IPS-20b (cell line): ENCODE results near the gene SLC35F5.
"Not testable (repeated sequence)": the region's sequence is repeated elsewhere in the genome, so short reads cannot be mapped to it uniquely, and the experiment has no call there.

Source experiments
- H3K27ac ChIP-seq: one replicate; pipeline ENCODE4 v1.5.1; 2013; ENCODE audit warnings: low read length
- H3K27me3 ChIP-seq: 2 replicates; pipeline ENCODE4 v1.6.1; 2013; ENCODE audit warnings: mild to moderate bottlenecking, low read length, inconsistent platforms; ENCODE audit not compliant: insufficient read depth
- H3K36me3 ChIP-seq: 2 replicates; pipeline ENCODE4 v1.6.1; 2013; ENCODE audit warnings: low read depth, mild to moderate bottlenecking, inconsistent platforms, low read length, moderate library complexity; ENCODE audit not compliant: insufficient read depth
- H3K4me1 ChIP-seq: 2 replicates; pipeline ENCODE4 v1.6.1; 2013; ENCODE audit warnings: mild to moderate bottlenecking, control low read depth, inconsistent platforms, low read length, moderate library complexity; ENCODE audit not compliant: insufficient read depth
- H3K4me3 ChIP-seq: 2 replicates; pipeline ENCODE4 v1.5.1; 2013; ENCODE audit warnings: mild to moderate bottlenecking, low read length, inconsistent platforms
- H3K9ac ChIP-seq: 2 replicates; pipeline ENCODE4 v1.6.1; 2013; ENCODE audit warnings: low read depth, mild to moderate bottlenecking, inconsistent platforms, low read length, moderate library complexity
- H3K9me3 ChIP-seq: 2 replicates; pipeline ENCODE4 v1.6.1; 2013; ENCODE audit warnings: mild to moderate bottlenecking, low read depth, low read length, inconsistent platforms; ENCODE audit not compliant: insufficient read depth

The SLC35F5 gene

GRCh38 chr2:113705982-113706523 lies 50.4 kb downstream of the SLC35F5 start:
- Histone ChIP-seq H3K27ac (no peak overlapping the region), H3K4me1 (peaks cover 9% of the 10 kb centered on the region; the same call in 1 of the 2 replicates), H3K9me3 (no peaks in the 10 kb centered on the region; the same call in 1 of the 2 replicates), H3K4me3 (no peak overlapping the region), H3K9ac (no peak overlapping the region), H3K27me3 (no peaks in the 10 kb centered on the region), H3K36me3 (no peaks in the 10 kb centered on the region)

DNA sequence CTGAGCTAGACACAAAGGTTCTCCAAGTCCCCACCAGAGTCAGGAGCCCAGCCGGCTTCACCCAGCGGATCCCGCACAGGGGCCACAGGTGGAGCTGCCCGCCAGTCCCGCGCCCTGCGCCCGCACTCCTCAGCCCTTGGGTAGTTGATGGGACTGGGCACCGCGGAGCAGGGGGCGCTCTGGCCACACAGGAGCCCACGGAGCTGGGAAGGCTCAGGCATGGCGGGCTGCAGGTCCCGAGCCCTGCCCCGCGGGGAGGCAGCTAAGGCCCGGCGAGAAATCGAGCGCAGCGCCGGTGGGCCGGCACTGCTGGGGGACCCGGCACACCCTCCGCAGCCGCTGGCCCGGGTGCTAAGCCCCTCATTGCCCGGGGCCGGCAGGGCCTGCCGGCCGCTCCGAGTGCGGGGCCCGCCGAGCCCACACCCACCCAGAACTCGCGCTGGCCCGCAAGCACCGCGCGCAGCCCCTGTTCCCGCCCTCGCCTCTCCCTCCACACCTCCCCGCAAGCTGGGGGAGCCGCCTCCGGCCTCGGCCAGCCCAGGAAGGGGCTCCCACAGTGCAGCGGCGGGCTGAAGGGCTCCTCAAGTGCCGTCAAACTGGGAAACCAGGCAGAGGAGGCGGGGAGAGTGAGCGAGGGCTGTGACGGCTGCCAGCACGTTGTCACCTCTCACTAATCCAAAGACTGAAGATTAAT lies 52.0 kb downstream of the SLC35F5 start:
- H3K4me3 ChIP-seq, H3K36me3 ChIP-seq, H3K27me3 ChIP-seq, H3K27ac ChIP-seq, H3K9me3 ChIP-seq, H3K9ac ChIP-seq, H3K4me1 ChIP-seq: not testable (repeated sequence)

DNA sequence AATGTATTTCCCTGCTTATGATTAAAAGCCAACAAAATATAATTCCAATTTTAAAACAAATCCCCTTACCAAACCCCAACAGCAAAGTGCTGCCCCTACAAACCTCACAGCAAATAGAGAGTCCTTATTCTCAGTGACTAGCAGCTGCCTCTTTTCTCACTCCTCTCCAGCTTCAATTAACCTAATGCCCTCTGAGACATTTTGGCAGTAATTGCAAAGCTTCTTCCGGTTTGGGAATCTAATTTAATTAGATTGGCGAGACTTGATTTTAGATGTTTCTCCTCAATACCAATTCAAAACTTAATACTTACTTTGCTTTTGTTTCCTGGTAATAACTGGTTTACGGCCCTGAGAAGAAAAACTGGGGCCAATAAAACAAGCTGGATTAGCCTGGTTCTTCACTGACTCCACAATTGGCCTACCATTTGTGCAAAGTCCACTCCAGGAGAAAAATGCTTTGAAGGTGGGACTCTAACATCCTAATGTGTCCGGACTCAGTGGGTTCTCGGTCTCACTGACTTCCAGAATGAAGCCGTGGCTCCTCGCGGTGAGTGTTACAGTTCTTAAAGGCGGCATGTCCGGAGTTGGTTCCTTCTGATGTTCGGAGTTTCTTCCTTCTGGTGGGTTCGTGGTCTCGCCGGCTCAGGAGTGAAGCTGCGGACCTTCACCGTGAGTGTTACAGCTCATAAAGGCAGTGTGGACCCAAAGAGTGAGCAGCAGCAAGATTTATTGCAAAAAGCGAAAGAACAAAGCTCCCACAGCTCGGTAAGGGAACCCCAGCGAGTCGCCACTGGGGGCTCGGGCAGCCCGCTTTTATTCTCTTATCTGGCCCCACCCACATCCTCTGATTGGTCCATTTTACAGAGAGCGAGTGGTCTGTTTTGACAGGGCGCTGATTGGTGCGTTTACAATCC lies 52.8 kb downstream of the SLC35F5 start:
- Histone ChIP-seq H3K27me3 (no peaks in the 10 kb centered on the region), H3K36me3 (no peaks in the 10 kb centered on the region), H3K4me3 (no peak overlapping the region), H3K9ac (no peak overlapping the region), H3K27ac (no peak overlapping the region), H3K9me3 (no peaks in the 10 kb centered on the region; the same call in 1 of the 2 replicates), H3K4me1 (peaks cover 4% of the 10 kb centered on the region; the same call in 1 of the 2 replicates)

GRCh38 chr2:113700186-113700841 lies 56.1 kb downstream of the SLC35F5 start:
- Histone ChIP-seq H3K27ac (no peak overlapping the region), H3K36me3 (no peaks in the 10 kb centered on the region), H3K9me3 (no peaks in the 10 kb centered on the region; the same call in 1 of the 2 replicates), H3K27me3 (no peaks in the 10 kb centered on the region), H3K4me3 (no peak overlapping the region), H3K9ac (no peak overlapping the region), H3K4me1 (no peaks in the 10 kb centered on the region)

DNA sequence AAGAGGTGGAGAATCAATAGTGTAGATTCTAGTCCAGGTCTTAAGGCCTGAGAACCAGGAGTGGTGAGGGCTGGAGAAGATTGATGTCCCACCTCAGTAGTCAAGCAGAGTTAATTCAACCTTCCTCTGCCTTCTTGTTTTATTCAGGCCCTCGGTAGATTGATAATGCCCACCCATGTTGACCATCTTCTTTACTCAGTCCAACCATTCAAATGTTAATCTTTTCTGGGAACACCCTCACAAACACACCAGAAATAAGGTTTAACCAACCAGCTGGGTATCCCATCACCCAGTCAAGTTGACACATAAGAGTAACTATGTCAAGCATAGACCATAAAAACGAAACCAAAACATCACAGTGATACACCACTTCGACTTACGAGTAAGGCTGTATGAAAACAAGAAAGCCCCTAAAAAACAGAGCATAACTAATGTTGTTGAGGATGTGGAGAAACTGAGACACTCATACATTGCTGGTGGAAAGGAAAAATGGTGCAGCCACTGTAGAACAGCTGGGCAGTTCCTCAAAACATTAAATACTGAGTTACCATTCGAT lies 57.5 kb downstream of the SLC35F5 start:
- H3K27me3 ChIP-seq, result no peaks in the 10 kb centered on the region
- H3K36me3 ChIP-seq, result no peaks in the 10 kb centered on the region
- no peak overlapping the region for H3K4me3 ChIP-seq
- no peak overlapping the region for H3K27ac ChIP-seq
- no peaks in the 10 kb centered on the region for H3K9me3 ChIP-seq
- H3K4me1 ChIP-seq, result no peaks in the 10 kb centered on the region
- H3K9ac ChIP-seq, result no peak overlapping the region

GRCh38 chr2:113698251-113698650 lies 58.2 kb downstream of the SLC35F5 start:
- not testable (repeated sequence) for H3K4me3 ChIP-seq, H3K36me3 ChIP-seq, H3K9ac ChIP-seq, H3K27ac ChIP-seq, H3K9me3 ChIP-seq, H3K27me3 ChIP-seq, H3K4me1 ChIP-seq

DNA sequence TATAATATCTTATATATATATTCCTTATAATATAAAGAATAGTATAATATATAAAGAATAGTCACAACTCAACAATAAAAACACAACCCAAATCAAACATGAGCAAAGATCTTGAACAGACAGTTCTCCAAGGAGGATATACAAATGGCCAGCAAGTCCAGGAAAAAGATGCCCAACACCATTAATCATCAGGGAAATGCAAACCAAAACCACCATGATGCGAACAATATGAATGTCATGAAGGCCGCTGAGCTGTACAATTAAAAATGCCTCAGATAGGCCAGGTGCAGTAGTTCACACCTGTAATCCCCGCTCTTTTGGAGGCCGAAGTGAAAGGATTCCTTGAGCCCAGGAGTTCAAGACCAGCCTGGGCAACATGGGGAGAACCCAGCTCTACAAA lies 58.9 kb downstream of the SLC35F5 start:
- no peaks in the 10 kb centered on the region for H3K4me1 ChIP-seq
- H3K27ac ChIP-seq, result no peak overlapping the region
- no peaks in the 10 kb centered on the region for H3K9me3 ChIP-seq
- no peaks in the 10 kb centered on the region for H3K36me3 ChIP-seq
- no peak overlapping the region for H3K4me3 ChIP-seq
- no peaks in the 10 kb centered on the region for H3K27me3 ChIP-seq
- no peak overlapping the region for H3K9ac ChIP-seq

- no peak overlapping the region for H3K9ac ChIP-seq
- no peak overlapping the region for H3K4me3 ChIP-seq
- no peaks in the 10 kb centered on the region for H3K27me3 ChIP-seq
- H3K4me1 ChIP-seq, result no peaks in the 10 kb centered on the region
- no peak overlapping the region for H3K27ac ChIP-seq
- no peaks in the 10 kb centered on the region for H3K9me3 ChIP-seq
- no peaks in the 10 kb centered on the region for H3K36me3 ChIP-seq
Measured at GRCh38 chr2:113694438-113694837, 62.0 kb downstream of the SLC35F5 start.

- H3K4me3 ChIP-seq, result no peak overlapping the region
- H3K27ac ChIP-seq, result no peak overlapping the region
- H3K27me3 ChIP-seq, result no peaks in the 10 kb centered on the region
- no peak overlapping the region for H3K9ac ChIP-seq
- H3K36me3 ChIP-seq, result no peaks in the 10 kb centered on the region
- no peaks in the 10 kb centered on the region for H3K9me3 ChIP-seq
- H3K4me1 ChIP-seq, result no peaks in the 10 kb centered on the region
Measured at GRCh38 chr2:113692698-113693428, 63.6 kb downstream of the SLC35F5 start.

GRCh38 chr2:113690871-113691270 lies 65.6 kb downstream of the SLC35F5 start:
- H3K27ac ChIP-seq, result not testable (repeated sequence)

GRCh38 chr2:113686537-113686936 lies 69.9 kb downstream of the SLC35F5 start:
- Histone ChIP-seq H3K27me3 (no peaks in the 10 kb centered on the region), H3K27ac (no peak overlapping the region), H3K36me3 (no peaks in the 10 kb centered on the region), H3K4me1 (no peaks in the 10 kb centered on the region), H3K4me3 (no peak overlapping the region), H3K9ac (no peak overlapping the region), H3K9me3 (no peaks in the 10 kb centered on the region)

More at GRCh38 chr2:113690871-113691270, 65.6 kb downstream of the SLC35F5 start:
- H3K9me3 ChIP-seq, H3K36me3 ChIP-seq, H3K27me3 ChIP-seq, H3K4me1 ChIP-seq, H3K4me3 ChIP-seq, H3K9ac ChIP-seq: not testable (repeated sequence)
